ENCODE results near the gene ATP6V1E1. TPM values are rescaled to one million over a fixed set of nuclear protein-coding genes. Genes with fewer than 3 reads are reported as not detected.

ATP6V1E1 gene
- total and polyA plus RNA-seq, 2 of the 13 experiments (the other 11 are each of a cell fraction or from before 2014, with no cell fraction given) = 69.3 to 90.9 TPM

GRCh38 chr22:17628406-17629172, at the start of gene ATP6V1E1 (continued):
- TF ChIP-seq AKNA (CRISPR knock-in tag; IDR thresholded peaks at IDR 0.05; ENCODE audit: borderline replicate concordance) = 0 out of 2 replicates have a peak, but pooled peaks have one; percentile 32
- TF ChIP-seq ZNF607 (CRISPR knock-in tag; IDR thresholded peaks at IDR 0.05; ENCODE audit: borderline replicate concordance) = 0 out of 2 replicates have a peak, but pooled peaks have one; percentile 19
- TF ChIP-seq ZNF335 (CRISPR knock-in tag; IDR thresholded peaks at IDR 0.05) = 0 out of 2 replicates have a peak, but pooled peaks have one; percentile 39
- peak; percentile 21; the same call in 1 of the 2 replicates for TF ChIP-seq DZIP1 (CRISPR knock-in tag; IDR thresholded peaks at IDR 0.05)
- peak; percentile 79; the same call in 1 of the 2 replicates for TF ChIP-seq ZNF350 (CRISPR knock-in tag; IDR thresholded peaks at IDR 0.05; ENCODE audit: borderline replicate concordance, low read depth)
- peak; percentile 69; the same call in 1 of the 2 replicates for TF ChIP-seq KDM2A (CRISPR knock-in tag; IDR thresholded peaks at IDR 0.05; ENCODE audit: borderline replicate concordance, low read depth)
- TF ChIP-seq UBTF (CRISPR knock-in tag; IDR thresholded peaks at IDR 0.05) = peak; percentile 57; the same call in 1 of the 2 replicates
- peak; percentile 91 for TF ChIP-seq NFYC (CRISPR knock-in tag; IDR thresholded peaks at IDR 0.05)
- TF ChIP-seq HMGXB3 (CRISPR knock-in tag; IDR thresholded peaks at IDR 0.05; ENCODE audit: borderline replicate concordance) = peak; percentile 23; the same call in 1 of the 2 replicates
- TF ChIP-seq ZNF12 (CRISPR knock-in tag; IDR thresholded peaks at IDR 0.05) = 0 out of 2 replicates have a peak, but pooled peaks have one; percentile 8
- no peak for TF ChIP-seq FOSL1 (CRISPR knock-in tag; IDR thresholded peaks at IDR 0.05; ENCODE audit: borderline replicate concordance)

All from HepG2 (cell line).